ENCODE results near the gene GPR4.

Gene GPR4

GRCh38 chr19:45556835-45557234 is 45.2 kb downstream of the GPR4 start:
- in situ Hi-C loops (cut with HindIII; ENCODE audit: low sequenced_read_pairs), result no loop called here

GRCh38 chr19:45554481-45554880 is 47.5 kb downstream of the GPR4 start:
- in situ Hi-C loops (cut with HindIII; ENCODE audit: low sequenced_read_pairs), result no loop called here

GRCh38 chr19:45553464-45553863 is 48.5 kb downstream of the GPR4 start:
- in situ Hi-C loops (cut with HindIII; ENCODE audit: low sequenced_read_pairs), result no loop called here

- in situ Hi-C loops (cut with HindIII; ENCODE audit: low sequenced_read_pairs), result no loop called here
These were observed 53.9 kb downstream of the GPR4 start for GRCh38 chr19:45547965-45548609.

GRCh38 chr19:45547211-45547770 is 54.7 kb downstream of the GPR4 start:
- in situ Hi-C loops (cut with HindIII; ENCODE audit: low sequenced_read_pairs), result no loop called here

- in situ Hi-C loops (cut with HindIII; ENCODE audit: low sequenced_read_pairs), result no loop called here
These were observed 59.8 kb downstream of the GPR4 start for GRCh38 chr19:45542234-45542668.

All from DLD1 (cell line).